SK-N-MC (cell line): ENCODE measurements around the gene ANKS1A.

Experiments
- EZH2 ChIP-seq: fragments of 200-600 bp; sonication (generic); IDR thresholded peaks from one replicate; pipeline ENCODE4 v1.6.1; 2017; ENCODE audit warnings: antibody characterized with exemption
- POLR2AphosphoS5 ChIP-seq: IDR thresholded peaks from 2 replicates; pipeline ENCODE4 v1.6.1; 2012; ENCODE audit warnings: mild to moderate bottlenecking, low read depth, low read length, borderline replicate concordance

GRCh38 chr6:34947561-34947960 lies 58.5 kb downstream of the ANKS1A start:
- TF ChIP-seq POLR2AphosphoS5 (no peak), EZH2 (no peak)
